Hematopoietic multipotent progenitor cell treated with erythropoietin and hydrocortisone succinate and interleukin-3 and kit ligand, for 8 days (in vitro differentiated cells): Measurements from ENCODE around the gene TCF4.

Experiments used
- DNase-seq: peaks from one replicate; pipeline ENCODE4 v3.0.0-alpha.2; 2015

Gene TCF4

DNA sequence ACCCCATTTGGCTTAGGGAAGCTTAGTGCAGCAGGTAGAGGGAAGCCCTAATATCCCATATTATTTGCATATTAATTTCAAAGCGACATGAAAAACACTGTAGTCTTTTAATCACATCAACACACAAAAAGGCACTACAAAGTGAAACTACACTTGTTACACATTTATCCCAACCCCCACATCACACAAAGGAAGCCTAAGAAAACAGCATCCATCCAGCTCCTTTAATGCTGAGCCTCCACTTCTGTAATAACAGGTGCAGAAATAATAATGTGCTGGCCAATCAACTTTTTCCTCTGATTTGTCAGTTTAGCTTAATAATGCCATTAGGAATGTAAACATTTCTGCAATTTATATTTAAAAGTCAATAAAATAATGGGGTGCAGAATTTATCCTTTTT, 274.0 kb downstream of the TCF4 start:
- no peak for DNase-seq

DNA sequence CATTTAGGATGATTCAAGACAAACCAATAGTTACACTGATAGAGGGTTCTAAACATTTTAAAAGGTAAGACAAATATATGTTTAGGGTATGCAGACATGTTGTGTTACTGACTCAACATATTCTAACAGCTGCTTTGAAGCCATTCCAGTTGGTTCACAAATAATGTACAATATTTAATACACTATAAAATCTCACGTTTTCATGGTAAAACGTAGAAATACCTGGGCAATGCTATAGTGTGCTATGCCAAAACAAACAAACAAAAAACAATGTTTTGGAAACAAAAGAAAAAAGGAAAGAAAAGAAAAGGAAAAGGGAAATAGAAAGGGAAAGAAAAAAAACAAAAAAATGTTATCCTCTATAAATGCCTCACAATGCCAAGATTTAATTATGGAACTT, 277.1 kb downstream of the TCF4 start:
- DNase-seq, result no peak

DNA sequence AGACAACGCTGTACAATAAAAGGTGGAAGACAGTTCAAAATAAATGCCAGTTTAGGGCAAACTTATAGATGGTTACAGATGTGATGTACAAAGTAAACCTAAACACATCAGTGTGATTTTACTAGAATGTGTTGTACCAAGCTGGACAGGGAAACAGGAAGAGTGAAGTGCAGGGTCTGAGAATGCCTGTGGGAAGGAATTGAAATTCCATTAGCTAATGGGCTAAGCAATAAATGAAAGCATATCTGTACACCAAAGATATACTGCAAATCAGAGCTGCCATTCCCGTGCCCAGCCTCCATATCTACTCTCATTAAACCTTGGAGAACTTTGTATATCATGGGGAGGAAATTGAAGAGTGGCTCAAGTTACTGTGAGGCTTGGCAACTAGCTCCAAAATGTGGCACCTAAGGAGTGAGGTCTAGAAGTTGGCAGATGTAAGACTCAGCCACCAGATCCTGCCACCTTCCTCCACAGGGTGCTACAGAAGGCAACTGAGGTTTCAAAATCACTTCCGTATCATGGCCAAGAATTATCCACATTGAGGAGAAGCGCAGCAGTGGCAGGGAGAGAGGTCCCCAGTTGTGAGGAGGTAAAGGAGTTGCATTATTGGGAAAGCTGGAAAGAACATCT, 277.8 kb downstream of the TCF4 start:
- DNase-seq, result no peak

DNA sequence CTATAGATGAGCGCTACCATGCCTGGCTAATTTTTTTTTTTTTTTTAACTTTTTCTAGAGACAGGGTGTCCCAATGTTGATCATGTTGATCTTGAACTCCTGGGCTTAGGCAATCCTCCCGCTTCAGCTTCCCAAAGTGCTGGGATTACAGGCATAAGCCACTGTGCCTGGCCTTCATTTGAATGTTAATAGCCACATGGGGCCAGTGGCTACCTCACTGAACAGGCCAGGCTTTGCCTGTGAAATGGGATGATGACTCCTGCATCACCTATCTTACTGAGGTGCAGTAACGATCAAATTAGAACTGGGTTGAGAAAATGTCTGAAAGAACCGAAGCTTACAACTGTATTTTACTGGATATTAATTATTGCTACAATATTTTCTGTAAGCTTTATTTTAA, 278.7 kb downstream of the TCF4 start:
- no peak for DNase-seq

DNA sequence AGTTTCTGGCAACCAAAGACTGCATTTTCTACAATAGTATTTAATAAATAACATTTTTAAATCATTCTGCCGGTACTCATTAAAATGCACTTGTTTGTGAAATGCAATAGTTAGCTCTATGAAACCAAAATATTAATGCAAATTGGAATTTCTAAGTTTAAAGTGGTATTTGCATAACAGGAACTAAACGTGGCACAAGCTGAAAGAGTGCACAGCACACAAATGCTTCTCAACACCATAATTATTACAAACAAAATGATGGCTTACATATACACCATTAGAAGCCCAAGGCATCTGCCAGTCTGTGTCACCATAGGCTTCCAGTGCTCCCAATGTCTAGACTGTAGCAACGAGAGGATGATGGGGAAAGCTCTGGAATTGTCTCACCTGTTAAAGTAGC, 280.5 kb downstream of the TCF4 start:
- no peak for DNase-seq

DNA sequence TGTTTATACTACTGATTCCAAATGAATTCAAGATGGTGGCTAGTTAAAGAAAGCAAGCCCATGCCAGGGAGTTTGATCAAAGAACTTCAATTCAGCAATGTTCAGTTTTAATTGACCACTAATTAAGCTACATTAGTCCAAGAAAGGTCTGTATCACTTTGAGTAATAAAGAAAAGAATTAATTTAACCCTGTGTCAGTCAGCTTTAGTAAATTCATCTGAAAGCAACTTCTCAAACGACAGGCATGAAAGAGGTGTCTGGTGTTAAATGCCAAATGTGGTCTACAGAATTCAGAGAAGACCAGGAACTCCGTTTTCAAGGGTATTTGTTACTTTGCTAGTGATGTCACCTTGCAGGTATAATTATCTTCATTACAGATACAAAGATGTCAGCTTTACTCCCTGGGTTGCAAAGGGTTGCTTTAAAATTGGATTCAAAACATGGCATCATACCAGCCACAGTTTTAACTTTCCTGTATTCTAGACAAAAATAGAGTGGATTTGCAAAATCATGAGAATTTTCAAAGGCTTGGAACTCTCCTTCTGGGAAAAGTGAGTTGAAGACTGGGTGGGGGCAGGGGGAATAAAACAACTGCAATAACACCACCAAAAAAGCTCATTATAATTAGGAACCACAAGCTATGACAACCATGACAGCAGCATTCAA, 281.5 kb downstream of the TCF4 start:
- no peak for DNase-seq

DNA sequence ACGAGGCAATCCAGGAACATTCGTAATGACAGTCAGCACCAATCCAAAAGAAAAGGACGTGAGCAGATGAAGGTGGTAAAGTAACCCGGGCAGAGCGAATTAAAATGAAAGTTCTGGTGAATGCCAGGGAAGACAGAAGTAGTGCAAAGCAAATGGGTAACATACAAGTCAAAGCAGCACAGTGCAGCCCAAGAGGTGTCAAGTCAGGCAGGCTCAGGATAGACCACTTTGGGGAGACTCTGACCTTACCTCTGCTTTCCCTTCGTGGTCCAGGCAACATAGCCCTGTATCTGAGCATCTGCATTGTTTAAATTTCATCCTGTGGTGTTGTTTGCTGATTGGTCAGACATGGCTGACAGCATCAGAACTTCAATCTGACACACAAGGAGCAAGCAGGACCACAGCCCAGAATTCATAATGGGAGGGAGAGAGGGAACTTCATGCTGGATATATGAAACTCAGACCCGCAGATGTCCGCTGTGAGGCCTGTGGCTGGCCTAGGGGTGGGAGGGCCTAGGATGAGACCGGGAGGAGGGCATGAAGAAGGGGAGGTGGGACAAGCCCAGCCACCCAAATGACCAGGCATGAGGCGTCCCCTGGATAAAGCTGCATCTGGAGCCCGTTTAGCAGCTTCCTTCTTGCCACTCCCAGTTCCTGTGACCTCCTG, 285.7 kb downstream of the TCF4 start:
- DNase-seq, result no peak

DNA sequence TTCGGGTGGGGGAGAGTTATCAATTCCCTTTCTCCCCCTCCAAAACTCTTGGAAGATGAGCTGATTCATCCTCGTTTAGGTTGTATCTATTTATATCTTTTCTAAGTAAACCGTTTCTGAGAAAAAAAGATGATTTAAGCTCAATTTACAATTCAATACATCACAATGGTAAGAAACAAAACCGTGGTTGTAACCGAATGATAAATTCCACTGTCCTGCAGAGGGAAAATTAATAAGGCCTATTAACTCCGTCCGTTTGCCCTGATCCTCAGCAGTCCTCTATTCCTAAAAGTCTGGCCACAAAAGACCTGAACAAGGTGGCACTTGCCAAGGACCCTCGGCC, 286.2 kb downstream of the TCF4 start:
- DNase-seq, result no peak

DNA sequence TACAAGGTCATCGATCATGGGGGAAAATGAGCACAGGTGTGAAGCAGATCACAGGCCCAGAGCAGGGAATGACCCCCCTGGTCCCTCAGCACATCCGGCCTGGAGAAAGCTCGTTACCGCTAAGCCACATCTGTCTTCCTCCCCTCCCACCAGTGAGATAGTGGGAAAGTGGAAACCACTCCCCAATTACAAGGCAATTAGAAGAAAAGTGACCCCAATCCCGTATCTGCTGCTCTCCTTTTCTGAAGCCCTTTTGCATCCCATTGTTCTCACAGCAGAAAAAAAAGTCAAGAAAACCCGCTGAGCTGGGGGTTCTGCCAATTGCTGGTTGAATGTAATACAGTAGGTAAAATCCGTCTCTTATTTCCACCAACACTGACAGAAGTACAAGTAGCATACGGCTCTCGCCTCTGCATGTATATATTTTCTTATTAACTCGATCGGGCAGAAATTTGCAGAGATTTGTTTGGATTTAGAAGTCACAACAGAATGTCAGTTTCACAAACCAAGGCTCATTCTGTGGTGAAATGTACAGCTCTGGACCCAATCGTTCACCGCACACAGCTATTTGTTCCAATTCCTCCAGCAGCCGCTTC, 287.0 kb downstream of the TCF4 start:
- DNase-seq, result no peak

DNA sequence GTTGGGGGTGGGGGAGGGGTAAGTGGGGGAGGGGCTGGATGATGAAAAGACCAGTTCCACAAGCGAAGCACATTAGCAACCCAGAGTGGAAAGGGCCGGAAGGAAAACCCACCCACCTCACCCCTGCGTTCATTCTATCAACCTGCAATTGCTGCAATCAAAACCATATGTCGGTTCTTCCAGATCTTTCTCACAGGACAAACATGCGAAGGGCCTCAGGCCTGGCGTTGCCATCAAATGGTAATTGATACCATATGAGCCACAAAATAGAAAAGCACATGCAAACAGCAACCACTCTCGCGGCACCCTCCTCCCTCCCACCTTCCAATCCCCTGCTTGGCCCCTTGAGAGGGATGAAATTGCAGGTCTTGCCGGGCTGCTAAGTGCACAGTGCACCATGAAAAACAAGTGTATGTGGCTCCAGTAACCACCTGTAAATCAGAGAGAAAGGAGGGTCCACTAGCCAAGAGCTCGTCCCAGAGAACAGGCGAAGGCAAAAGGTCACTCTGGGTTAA, 287.5 kb downstream of the TCF4 start:
- no peak for DNase-seq

DNA sequence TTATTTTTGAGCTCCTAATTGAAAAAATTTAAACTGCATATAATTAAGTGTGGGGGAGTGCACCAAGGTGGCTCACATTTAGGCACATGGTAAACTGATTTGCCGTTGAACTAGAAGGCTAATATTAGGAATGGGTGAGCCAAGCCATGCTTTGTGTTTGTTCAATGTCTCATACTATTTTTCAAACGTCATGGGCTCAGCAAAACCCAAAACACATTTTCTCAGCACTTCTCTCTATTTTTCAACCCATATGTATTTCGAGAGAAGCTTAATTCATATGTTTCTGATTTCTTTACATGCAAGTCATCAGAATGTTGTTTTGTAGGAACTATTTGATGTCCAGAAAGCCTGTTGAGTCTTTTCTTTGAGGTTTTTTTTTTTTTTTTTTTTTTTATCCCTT, 291.2 kb downstream of the TCF4 start:
- no peak for DNase-seq

DNA sequence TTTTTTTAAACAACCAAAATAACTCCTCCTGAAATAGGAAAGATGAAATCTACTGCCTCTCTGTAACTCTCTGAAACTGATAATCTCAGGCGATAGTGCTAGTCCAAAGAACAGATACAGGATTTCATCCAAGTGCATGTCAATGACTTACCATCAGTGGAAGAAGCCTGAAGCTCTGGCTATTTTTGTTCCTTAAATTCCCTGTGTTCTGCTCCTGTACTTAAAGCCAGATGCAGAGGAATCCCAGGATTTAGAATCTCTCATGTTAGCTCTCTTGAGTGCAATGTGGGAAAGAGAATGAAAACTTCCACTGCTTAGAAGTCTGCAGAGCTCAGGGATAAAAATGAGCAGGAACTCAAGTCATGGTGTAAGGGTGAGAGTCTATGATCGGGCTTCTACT, 291.9 kb downstream of the TCF4 start:
- no peak for DNase-seq

DNA sequence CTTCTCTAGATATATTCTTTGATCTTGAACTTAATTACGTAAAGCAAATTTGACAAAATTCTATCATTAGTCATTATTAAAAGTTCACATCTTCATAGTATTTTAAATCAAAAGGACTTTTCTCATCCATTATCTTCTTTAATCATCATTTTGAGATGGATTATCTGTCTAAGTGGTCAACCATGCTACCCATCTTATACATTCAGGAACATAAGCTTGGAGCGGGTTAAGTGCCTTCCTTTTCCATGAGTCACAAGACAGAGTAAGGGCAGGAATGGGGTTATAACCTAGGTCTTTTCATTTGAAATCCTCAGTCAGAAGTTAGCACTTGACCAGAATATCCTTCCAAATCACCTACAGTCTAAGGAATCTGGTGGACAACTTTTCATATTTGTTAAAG, 297.1 kb downstream of the TCF4 start:
- DNase-seq, result no peak

DNA sequence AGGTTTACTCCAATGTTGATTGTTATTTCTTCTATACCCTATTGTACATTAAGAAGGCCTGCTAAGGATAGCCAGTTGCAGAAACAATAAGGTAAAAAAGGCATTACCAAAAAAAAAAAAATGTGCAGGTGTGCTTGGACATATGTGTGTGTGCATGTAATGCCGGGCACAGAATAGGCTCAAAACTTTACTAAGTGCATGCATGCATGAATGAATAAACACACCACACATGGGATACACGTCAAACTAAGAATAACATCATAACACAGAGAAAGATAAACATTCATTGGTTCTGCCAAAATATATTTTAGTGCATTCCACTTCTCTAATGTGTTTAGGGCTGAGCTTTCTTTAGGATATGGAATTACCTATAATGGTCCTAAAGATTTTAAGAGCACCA, 298.2 kb downstream of the TCF4 start:
- no peak for DNase-seq

DNA sequence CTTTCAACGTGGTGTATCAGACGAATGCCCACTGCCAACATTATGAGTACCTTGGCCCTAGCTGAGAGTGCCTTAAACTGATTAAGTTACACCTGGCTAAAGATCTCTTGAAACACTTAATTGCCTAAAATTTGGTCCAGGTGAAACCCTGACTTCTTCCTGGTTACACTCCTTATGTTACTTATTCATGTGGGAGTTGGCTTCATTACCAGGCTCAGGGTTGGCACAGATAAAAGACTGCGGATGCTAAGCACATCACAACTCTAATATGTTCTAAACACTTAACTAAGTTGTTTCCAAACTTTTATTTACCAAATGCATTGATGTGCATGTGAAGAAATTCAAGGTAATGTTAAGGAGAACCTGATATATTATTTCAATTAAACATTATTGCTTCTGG, 298.9 kb downstream of the TCF4 start:
- no peak for DNase-seq

DNA sequence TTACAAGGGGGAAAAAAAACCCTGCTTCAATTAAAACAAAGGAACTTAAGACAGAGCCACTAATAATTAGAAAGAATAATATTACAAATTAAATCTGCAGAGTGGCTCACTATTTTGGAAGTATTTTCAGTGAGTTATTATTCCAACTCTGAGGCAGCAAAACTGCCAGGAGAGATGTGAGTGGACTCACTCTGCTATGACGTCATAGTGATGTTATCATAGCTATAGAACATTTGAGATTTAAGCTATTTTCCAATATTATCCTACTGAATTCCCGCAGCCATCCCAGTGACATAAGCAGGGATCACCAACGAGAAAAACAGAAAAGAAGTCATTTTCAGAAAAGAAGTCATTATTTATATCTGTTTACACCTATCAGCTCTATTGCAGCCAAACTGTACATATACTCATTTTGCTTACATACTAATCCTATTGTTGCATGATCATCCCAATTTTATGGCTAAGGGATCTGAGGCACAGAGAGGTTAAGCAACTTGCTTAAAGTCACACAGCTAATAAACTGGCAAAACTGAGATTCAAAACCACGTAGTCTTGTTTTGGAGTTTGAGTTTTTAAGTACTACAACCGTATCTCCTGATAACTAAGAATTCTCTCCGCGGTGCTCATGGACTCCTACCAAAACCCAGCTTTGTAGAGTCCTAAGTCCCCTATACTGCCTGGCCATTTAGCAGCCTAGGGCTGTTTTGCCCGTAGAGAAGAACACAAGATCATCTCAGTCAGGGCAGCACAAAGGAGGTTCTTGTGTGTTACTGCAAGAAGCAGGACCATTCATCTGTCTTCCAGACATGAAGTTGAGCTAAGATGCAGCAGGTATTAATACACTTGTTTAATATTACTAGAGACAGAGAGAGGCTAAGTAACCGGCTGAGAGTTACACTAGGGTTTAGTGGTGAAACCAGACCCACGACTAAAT, 299.8 kb downstream of the TCF4 start:
- DNase-seq, result no peak

DNA sequence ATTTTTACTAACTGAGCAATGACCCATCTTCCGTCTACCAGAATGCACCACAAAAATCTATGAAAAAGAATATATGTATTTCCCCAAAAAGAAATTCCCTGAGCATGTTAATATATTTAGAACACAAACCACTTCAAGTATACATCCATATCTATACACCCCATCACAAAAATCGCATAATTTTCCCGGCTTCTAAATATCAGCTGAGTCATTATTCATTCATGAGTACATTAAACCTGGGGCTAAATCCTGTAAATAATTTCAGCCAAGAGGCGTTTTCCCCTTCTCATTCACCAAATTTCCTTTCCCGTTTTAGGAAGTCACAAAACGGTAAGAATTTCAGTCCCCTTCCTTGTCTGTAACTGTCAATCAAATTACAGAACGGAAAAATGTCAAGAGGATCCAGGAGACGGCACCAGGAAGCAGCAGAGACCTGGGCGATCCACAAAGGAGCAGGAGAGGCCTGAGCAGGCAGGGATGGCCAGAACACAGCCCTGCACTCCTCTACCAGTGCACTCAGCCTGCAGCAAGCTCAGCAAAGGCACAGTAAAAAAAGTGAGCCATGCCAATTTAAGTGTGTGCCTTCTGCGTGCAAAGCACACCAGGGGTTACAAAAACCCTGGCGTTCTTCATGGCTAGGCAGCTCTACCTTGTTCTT, 300.7 kb downstream of the TCF4 start:
- no peak for DNase-seq

DNA sequence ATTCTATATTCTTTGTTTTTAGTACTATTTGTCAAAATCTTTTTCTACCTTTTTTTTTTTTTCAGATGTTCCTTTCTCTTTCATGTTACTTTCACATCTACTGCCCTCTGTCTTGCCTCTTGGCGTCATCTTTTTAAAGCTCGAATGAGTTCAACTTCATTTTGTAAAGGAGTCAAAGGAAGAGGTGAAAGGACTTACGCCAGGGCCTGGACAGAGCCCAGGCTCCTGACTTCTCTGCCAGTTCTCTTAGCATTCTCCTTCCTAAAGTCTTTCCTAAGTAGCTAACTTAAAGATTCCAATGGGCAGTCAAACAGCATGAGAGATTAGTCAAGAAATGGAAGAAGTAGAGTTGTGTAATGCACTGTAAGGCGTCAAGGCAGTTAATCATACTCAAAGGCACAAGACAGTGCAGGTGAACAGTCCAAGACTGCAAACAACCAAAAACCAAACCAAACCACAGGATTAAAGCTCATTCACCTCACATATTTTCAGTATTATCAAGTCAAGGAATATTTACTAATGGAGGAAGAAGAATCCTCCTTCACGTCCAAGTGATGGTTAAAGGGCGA, 301.7 kb downstream of the TCF4 start:
- DNase-seq, result no peak

DNA sequence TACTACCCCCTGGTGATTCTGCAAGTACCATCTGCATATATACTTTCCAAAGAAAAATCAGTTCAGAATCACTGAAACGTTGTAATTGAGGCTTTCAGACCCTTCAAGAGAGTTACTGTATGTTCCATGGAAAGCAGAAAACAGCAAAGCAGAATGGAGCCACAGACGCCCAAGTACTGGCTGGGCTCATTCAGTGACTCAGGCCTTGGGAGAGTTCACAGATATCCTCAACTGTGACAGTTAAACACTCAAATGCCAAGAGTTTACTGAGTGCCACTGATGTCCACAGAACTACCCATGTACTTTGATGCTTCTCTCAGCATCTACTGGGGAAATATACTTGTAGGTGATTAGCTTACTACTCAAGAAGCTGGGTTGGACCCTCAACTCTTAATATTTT, 303.4 kb downstream of the TCF4 start:
- no peak for DNase-seq

DNA sequence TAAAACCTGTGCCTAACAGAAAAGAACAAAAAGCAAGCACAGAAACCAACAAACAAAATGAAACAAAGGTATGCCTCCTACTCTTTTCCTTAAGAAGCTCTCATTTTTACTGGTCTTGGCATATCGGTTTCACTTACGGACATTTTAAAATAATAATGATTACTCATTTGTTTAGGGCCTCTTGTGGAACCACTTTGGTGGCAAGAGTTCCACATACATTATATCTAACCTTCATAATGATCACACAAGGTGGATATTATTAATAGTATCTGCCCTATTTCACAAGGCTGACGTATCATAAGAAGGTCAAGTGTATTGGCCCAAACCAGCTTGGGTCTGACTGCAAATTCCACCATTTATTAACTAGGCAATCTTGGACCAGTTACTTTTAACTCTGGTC, 304.7 kb downstream of the TCF4 start:
- no peak for DNase-seq

DNA sequence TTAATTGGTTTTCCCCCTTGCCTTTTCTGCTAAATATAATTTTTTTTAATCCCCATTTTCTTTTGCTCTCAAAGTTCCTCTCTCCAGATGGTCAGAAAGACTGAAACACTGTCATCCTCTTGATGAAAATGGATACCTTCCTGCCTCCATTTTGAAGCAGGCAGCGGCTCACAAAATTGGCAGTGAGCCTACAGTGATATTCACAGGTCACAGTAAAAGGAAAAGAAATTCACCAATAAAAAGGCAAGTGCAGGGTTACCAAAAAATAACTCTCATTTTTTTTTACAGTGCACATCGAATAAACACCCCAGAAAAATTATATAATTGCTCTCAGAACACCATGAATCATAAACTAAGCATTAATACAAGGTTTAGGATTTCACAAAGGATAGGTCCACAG, 307.5 kb downstream of the TCF4 start:
- DNase-seq, result no peak
